NCI-H526 (cell line): ENCODE measurements around the gene PACSIN1.

Experiments used
- DNase-seq, 2 experiments: peaks; one replicate each; lab custom pipeline; 2025; lab: John Stamatoyannopoulos, UW

PACSIN1 gene

GRCh38 chr6:34562350-34562749 lies 96.5 kb downstream of the PACSIN1 start:
- DNase-seq = no peak

GRCh38 chr6:34562861-34563512 lies 97.1 kb downstream of the PACSIN1 start:
- DNase-seq = no peak

GRCh38 chr6:34563513-34563870 lies 97.6 kb downstream of the PACSIN1 start:
- DNase-seq = no peak

GRCh38 chr6:34564181-34564580 lies 98.3 kb downstream of the PACSIN1 start:
- DNase-seq = no peak

GRCh38 chr6:34565722-34566137 lies 99.9 kb downstream of the PACSIN1 start:
- DNase-seq = no peak

GRCh38 chr6:34566830-34567546 lies 101.1 kb downstream of the PACSIN1 start:
- no peak for DNase-seq

- no peak for DNase-seq
Measured at GRCh38 chr6:34568341-34569201, 102.7 kb downstream of the PACSIN1 start.

GRCh38 chr6:34569361-34569973 lies 103.6 kb downstream of the PACSIN1 start:
- DNase-seq = no peak

- no peak for DNase-seq
Measured at GRCh38 chr6:34570066-34570833, 104.4 kb downstream of the PACSIN1 start.

- DNase-seq = no peak
Measured at GRCh38 chr6:34571388-34571787, 105.5 kb downstream of the PACSIN1 start.

- no peak for DNase-seq
Measured at GRCh38 chr6:34572021-34572420, 106.1 kb downstream of the PACSIN1 start.

- DNase-seq = no peak
Measured at GRCh38 chr6:34572585-34572984, 106.7 kb downstream of the PACSIN1 start.

GRCh38 chr6:34573567-34574183 lies 107.8 kb downstream of the PACSIN1 start:
- no peak for DNase-seq

- DNase-seq = no peak
Measured at GRCh38 chr6:34574647-34575293, 108.9 kb downstream of the PACSIN1 start.

- DNase-seq = no peak
Measured at GRCh38 chr6:34575326-34575725, 109.5 kb downstream of the PACSIN1 start.

- no peak for DNase-seq
Measured at GRCh38 chr6:34576286-34576955, 110.5 kb downstream of the PACSIN1 start.

GRCh38 chr6:34578445-34579262 lies 112.8 kb downstream of the PACSIN1 start:
- no peak for DNase-seq

GRCh38 chr6:34580707-34581560 lies 115.1 kb downstream of the PACSIN1 start:
- peak; percentile 50 to 80 for DNase-seq
